KMS-11 (cell line): ENCODE data around the gene AFAP1L2.

Experiments
- H2AFZ ChIP-seq: fragments of 200-600 bp; sonication (generic); 2 replicates; pipeline ENCODE4 v1.6.1; 2016; ENCODE audit warnings: antibody characterized with exemption, mixed run types, low read depth
- H3K27ac ChIP-seq: fragments of 200-600 bp; sonication (generic); 2 replicates; pipeline ENCODE4 v1.6.1; 2016; ENCODE audit warnings: mild to moderate bottlenecking, mixed run types
- H3K27me3 ChIP-seq: fragments of 200-600 bp; sonication (generic); 2 replicates; pipeline ENCODE4 v1.6.1; 2017; ENCODE audit warnings: mild to moderate bottlenecking, low read depth, mixed run types, moderate library complexity; ENCODE audit not compliant: insufficient read depth
- H3K36me3 ChIP-seq: fragments of 200-600 bp; sonication (generic); 2 replicates; pipeline ENCODE4 v1.6.1; 2017; ENCODE audit warnings: mild to moderate bottlenecking, mixed run types; ENCODE audit not compliant: insufficient read depth
- H3K4me1 ChIP-seq: fragments of 200-600 bp; sonication (generic); 2 replicates; pipeline ENCODE4 v1.6.1; 2016; ENCODE audit warnings: mild to moderate bottlenecking, low read depth, mixed run types; ENCODE audit not compliant: poor library complexity, severe bottlenecking
- H3K4me2 ChIP-seq: fragments of 200-600 bp; sonication (generic); 2 replicates; pipeline ENCODE4 v1.7.0; 2016; ENCODE audit warnings: mild to moderate bottlenecking, mixed run types
- H3K4me3 ChIP-seq: fragments of 200-600 bp; sonication (generic); IDR thresholded peaks from 2 replicates; pipeline ENCODE4 v1.6.1; 2017; ENCODE audit warnings: low read depth, low read length, mixed read lengths; ENCODE audit not compliant: insufficient read depth
- H3K79me2 ChIP-seq: fragments of 200-600 bp; sonication (generic); 2 replicates; pipeline ENCODE4 v1.6.1; 2016; ENCODE audit warnings: low read depth, mixed run types; ENCODE audit not compliant: insufficient read depth
- H3K9ac ChIP-seq: fragments of 200-600 bp; sonication (generic); 2 replicates; pipeline ENCODE4 v1.6.1; 2016; ENCODE audit warnings: mild to moderate bottlenecking, mixed run types
- H4K20me1 ChIP-seq: fragments of 200-600 bp; sonication (generic); 2 replicates; pipeline ENCODE4 v1.6.1; 2016; ENCODE audit warnings: mild to moderate bottlenecking, mixed run types; ENCODE audit not compliant: insufficient read depth
- TF ChIP-seq, protein P1 (sequence below): fragments of 200-600 bp; sonication (generic); conservative IDR thresholded peaks from 2 replicates; pipeline ENCODE4 v1.6.1; 2017; ENCODE audit warnings: low read depth, mild to moderate bottlenecking, antibody characterized with exemption, low read length, moderate library complexity, mixed read lengths

Gene AFAP1L2

DNA sequence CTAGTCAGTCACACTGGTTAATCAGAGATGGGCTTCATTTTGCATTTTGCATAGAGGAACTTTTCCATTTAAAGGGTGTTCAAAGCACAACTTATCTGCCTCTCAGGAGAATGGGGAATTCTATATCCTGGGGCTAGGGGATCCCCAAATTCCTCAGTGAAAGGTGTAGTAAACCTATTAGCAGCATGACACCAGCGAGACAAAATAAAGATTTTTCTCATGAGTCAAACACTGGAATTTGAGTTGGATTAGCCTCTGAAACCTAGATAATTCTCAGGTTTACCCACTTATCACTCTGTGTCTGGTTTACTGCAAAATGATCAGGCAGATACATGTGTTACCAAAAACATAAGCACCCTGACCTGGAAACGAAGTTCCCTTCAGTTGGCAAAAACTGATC is 2.1 kb downstream of the AFAP1L2 start:
- H3K36me3 ChIP-seq = no peaks in the 10 kb centered on the region
- H3K4me1 ChIP-seq = no peaks in the 10 kb centered on the region
- TF ChIP-seq, protein P1, sequence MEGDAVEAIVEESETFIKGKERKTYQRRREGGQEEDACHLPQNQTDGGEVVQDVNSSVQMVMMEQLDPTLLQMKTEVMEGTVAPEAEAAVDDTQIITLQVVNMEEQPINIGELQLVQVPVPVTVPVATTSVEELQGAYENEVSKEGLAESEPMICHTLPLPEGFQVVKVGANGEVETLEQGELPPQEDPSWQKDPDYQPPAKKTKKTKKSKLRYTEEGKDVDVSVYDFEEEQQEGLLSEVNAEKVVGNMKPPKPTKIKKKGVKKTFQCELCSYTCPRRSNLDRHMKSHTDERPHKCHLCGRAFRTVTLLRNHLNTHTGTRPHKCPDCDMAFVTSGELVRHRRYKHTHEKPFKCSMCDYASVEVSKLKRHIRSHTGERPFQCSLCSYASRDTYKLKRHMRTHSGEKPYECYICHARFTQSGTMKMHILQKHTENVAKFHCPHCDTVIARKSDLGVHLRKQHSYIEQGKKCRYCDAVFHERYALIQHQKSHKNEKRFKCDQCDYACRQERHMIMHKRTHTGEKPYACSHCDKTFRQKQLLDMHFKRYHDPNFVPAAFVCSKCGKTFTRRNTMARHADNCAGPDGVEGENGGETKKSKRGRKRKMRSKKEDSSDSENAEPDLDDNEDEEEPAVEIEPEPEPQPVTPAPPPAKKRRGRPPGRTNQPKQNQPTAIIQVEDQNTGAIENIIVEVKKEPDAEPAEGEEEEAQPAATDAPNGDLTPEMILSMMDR = no peak
- H3K4me3 ChIP-seq = no peak overlapping the region
- no peaks in the 10 kb centered on the region for H3K27me3 ChIP-seq
- no peak overlapping the region for H2AFZ ChIP-seq
- H3K27ac ChIP-seq = no peak overlapping the region
- no peak overlapping the region for H3K4me2 ChIP-seq
- H4K20me1 ChIP-seq = no peaks in the 10 kb centered on the region
- no peak overlapping the region for H3K9ac ChIP-seq
- H3K79me2 ChIP-seq = no peaks in the 10 kb centered on the region

DNA sequence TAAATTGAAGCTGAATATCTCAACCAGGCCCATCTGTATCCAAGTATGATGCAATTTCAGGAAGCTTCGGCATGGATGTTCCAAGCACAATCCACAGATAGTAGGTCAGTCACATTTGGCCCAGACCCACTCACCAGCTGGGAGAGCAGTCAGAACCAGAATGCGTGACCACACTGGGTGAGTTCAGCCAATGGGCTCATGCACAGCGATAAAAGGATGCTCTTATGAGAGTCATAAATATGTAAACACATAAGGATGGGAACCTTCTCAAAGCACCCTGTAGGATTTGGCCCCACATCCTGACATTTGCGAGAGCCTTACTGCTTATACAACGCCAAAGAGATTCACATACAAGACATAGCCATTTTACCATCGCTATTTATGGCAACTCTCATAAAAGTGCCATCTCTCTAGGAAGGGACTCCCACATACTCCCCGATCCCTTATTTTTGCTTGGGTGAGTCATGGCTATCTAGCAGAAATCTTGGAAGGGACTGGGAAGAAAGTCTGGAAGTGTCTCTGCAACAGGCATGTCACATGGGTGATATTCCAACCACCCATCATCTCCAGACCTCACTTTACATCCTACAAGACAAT is 3.0 kb downstream of the AFAP1L2 start:
- Histone ChIP-seq H3K36me3 (no peaks in the 10 kb centered on the region), H3K27ac (no peak overlapping the region), H3K27me3 (no peaks in the 10 kb centered on the region), H3K9ac (no peak overlapping the region), H3K4me2 (no peak overlapping the region), H3K4me1 (no peaks in the 10 kb centered on the region), H4K20me1 (no peaks in the 10 kb centered on the region), H2AFZ (no peak overlapping the region), H3K79me2 (no peaks in the 10 kb centered on the region), H3K4me3 (no peak overlapping the region)
- TF ChIP-seq, protein P1 = no peak

DNA sequence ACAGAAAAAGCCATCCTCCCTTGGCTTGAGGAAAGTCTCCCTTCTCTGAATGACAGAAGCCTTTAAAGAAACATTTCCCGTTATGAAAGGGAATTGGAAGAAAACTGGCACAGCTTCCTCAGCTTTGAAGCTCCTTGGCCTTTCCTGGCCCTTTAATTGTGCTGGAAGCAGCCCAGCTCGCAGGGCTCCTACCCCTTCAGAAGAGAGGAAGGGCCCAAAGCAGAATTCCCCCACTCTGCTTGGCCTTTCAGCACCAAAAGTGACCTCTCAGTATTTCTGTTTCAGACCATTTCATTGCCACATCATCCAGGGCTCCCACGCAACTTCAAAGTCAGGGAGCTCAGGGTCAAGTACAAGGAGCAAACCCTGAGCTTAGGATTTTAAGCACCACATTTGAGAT is 4.2 kb downstream of the AFAP1L2 start:
- TF ChIP-seq, protein P1 = no peak
- Histone ChIP-seq H3K27me3 (no peaks in the 10 kb centered on the region), H3K79me2 (no peaks in the 10 kb centered on the region), H3K9ac (no peak overlapping the region), H3K4me1 (no peaks in the 10 kb centered on the region), H3K36me3 (no peaks in the 10 kb centered on the region), H2AFZ (no peak overlapping the region), H4K20me1 (no peaks in the 10 kb centered on the region), H3K4me2 (no peak overlapping the region), H3K4me3 (no peak overlapping the region), H3K27ac (no peak overlapping the region)

DNA sequence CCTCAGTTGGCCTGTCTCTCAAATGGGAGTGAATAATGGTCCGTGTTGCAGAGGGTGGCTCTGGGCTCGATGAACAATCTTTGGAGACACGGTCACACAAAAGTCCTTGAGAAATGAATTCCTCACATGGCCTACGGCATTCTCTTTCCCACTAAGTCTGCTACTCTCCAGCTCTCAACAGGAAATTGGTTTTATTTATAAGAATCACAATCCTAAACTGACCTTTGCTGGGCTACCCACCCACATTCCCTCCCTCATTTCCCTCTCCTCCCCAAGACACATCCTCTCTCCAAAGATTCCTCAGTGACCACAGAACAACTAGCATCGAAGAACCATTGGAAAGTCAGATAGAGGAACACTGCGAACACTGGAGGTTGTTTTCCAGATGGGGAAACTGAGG is 4.7 kb downstream of the AFAP1L2 start:
- H3K4me2 ChIP-seq = no peak overlapping the region
- H3K4me1 ChIP-seq = no peaks in the 10 kb centered on the region
- no peak overlapping the region for H2AFZ ChIP-seq
- no peak overlapping the region for H3K27ac ChIP-seq
- no peak overlapping the region for H3K9ac ChIP-seq
- no peak overlapping the region for H3K4me3 ChIP-seq
- no peaks in the 10 kb centered on the region for H3K36me3 ChIP-seq
- no peaks in the 10 kb centered on the region for H3K79me2 ChIP-seq
- TF ChIP-seq, protein P1 = no peak
- H4K20me1 ChIP-seq = no peaks in the 10 kb centered on the region
- H3K27me3 ChIP-seq = no peaks in the 10 kb centered on the region
